ENCODE results near the gene WBP1L.
"Not testable (repeated sequence)": the region's sequence is repeated elsewhere in the genome, so short reads cannot be mapped to it uniquely, and the experiment has no call there.

Gene WBP1L

DNA sequence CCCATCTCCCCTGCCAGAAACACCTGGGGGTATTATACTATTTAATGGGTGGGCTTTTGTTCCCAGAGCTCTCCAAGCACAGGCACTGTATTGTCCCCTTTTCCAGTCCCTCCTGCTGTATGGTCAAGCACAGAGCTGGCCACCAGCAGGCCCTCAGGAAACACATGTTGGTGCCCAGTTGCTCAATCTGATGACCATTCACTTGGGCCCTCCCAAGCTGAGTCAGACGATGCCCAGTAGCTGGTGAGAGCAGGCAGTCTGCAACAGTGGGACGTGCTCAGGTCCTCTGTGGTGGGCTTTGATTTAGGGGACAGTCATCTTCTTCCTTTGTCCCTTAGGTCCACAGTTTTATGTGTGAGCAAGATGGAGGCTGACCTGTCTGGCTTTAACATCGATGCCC, 17.5 kb upstream of the WBP1L start:
- no peak for DNase-seq

DNA sequence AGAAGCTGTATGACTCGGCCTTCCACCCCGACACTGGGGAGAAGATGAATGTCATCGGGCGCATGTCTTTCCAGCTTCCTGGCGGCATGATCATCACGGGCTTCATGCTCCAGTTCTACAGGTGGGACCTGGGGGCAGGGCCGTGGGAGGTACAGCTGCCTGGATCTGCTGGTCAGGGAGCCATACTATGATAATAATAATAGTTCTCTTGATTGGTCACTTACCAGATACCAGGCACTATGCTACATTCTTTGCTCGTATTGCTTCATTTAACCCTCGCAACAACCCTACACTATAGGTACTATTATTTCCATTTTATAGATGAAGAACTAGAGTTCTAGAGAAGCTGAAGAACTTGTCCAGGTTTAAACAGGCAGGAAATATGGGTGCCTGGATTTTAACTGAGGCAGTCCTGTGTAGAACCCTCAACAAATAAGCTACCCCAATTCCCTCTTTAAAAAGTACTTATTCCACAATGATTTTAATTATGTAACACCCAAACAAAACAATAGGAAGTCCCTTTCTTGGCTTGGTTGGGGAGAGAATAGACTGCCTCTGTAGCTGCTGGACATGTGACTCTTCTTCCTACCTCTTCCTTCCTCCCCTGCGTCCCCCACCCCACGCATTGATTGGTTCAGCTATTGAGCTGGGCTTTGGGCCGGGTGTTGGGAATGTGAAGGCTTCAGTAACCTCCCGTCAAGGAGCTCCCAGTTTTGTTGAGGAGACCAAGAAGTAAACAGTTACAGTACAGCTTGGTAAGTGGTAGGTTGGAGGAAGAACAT, 16.5 kb upstream of the WBP1L start:
- DNase-seq = no peak

DNA sequence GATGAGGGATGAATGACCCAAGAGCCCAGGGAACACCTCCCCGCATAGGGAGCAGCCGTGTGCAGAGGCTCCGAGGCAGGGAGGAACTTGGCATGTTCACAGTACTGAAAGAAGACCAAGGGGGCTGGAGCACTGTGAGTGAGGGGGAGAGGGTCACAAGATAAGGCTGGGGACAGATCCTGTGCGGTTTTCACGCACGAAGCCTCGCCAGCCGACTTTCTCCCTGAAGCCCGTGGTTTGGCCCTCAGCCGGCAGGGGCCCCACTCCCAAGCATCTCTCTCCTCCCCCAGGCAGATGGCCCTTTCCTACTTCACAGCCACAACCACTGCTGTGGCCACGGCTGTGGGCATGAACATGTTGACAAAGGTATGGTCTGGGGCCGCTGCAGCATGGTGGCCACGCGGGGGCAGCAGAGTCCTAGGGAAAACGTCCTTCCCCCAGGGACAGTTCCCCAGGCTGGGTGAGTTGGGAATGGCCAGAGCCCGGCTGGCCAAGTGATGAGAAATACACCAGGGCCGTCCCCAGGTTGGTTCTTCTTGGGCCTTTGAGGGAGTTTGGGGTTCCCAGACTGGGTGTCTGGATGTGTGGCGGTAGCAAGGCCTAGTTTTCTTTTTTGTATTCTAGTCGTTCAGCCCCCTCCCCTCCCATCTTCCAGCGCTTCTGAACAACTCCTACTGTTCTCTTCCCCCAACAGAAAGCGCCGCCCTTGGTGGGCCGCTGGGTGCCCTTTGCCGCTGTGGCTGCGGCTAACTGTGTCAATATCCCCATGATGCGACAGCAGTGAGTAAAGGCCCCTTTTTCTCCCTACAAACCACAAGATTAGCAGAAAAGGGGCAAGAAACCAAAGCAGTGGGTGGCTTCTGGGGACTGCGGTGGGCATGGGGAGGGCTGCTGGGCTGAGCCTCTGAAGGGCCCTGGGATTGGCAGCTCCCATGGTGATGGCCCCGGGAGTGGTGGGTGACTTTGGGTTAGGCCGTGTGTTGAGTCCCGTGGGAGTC, 14.4 kb upstream of the WBP1L start:
- DNase-seq = peak; percentile 9

DNA sequence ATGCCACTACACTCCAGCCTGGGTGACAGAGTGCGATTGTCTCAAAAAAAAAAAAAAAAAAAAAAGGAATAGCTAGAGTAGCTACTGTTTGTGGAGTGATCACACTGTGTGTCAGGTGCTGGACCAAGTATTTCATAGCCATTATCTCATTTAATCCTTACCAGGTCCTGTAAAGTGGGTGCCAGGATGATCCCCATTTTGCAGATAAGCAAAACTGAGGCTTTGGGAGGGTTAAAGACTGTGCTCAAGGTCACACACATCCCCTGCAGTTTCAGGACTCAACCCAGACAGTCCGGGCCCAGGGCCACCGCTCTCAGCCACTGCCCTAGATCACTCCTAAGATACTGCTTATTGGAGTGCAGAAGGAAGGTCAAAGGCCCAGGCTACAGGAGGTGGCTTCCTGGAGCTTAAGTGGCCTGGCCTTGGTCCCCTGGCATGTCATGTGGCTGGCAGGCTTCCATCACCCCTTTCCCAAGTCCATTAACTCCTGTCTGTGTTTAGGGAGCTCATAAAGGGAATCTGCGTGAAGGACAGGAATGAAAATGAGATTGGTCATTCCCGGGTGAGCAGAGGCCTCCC, 12.4 kb upstream of the WBP1L start:
- DNase-seq = no peak

DNA sequence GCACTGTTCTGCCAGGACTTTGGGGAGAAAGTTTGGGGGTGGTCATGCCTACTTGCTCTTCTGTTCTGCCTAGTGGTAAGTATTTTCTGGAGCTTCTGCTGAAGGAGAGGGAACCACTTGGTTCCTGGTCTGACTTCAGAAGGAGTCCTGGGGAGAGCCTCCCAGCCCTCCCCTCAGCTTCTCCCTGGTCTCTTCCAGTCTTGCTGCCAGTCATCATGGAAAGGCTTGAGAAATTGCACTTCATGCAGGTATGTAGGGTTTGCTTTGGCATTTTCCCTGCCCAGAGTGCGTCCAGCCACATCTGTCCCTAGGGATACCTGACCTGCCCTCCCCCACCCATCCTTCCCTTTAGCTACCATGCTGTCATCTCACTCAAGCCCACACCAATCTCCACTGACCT, 11.1 kb upstream of the WBP1L start:
- DNase-seq = no peak

DNA sequence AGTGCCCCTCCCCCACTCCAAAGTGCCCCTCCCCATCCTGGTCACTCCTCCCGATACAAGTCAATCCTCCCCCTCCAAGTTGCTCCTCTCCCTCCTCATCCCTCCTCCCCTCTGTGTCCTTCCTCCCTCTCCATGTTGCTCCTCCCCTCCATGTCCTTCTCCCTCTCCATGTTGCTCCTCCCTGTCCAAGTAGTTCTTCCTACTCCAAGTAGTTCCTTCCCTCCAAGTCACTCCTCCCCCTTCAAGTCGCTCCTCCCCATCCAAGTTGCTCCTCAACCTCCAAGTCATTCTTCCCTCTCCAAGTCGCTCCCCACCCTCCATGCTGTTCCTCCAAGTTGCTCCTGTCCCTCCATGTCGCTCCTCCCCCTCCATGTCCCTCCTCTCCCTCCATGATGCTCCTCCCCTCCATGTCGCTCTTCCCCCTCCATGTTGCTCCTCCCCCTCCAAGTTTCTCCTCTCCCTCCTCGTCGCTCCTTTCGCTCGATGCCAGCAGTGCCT, 8.6 kb upstream of the WBP1L start:
- DNase-seq = no peak

DNA sequence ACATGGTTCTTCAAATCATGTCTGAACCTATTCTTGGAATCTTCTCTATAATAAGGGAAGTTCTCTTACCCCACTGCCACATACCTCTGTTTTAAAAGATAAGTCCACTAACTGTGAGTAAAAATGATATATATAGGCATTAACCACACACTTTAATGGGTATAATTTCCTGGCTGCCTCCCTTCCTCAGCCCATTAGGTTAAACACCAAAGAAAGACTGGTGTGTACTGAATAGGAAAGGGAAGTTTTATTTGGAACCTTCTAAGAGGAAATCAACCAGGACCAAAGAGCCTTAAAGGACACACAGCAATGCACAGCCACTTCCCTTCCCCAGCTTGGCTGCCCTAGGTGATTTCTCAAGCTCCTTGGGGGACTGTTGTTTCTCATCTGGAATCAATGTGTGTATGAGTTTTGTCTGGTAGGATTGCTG, 5.0 kb upstream of the WBP1L start:
- no peak for DNase-seq

DNA sequence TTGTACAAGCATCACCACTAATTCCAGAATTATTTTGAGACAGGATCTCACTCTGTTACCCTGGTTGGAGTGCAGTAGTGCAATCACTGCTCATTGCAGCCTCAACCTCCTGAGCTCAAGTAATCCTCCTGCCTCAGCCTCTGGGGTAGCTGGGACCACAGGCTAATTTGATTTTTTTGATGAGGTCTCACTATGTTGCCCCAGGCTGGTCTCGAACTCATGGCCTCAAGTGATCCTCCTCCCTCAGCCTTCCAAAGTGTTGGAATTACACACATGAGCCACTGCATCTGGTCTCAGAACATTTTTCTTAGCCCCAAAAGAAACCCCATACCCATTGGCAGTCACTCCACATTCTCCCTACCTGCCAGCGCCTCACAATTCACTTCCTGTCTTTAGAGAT, 3.5 kb upstream of the WBP1L start:
- DNase-seq = no peak

DNA sequence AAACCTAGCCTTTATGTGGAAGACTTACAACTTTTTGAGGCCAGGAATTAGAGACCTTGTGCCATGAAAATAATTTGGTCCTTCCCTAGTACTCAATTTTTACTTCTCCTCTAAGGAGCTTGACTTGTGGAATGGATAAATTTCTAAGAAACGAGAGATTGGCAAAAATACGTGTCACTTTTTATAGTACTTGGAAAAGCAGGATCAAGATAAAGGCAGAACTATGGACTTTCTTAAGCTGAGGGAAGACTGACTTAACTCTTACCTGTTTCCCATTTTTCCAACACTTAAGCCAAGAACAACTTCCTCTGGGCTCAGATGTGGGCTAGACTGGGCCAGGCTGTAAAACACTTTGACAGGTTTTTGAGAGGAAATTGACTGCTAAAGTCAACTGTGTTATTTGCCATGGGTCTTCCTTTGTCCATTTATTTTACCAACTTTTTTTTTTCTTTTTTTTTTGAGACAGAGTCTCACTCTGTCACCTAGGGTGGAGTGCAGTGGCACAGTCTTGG, 2.0 kb upstream of the WBP1L start:
- no peak for DNase-seq

DNA sequence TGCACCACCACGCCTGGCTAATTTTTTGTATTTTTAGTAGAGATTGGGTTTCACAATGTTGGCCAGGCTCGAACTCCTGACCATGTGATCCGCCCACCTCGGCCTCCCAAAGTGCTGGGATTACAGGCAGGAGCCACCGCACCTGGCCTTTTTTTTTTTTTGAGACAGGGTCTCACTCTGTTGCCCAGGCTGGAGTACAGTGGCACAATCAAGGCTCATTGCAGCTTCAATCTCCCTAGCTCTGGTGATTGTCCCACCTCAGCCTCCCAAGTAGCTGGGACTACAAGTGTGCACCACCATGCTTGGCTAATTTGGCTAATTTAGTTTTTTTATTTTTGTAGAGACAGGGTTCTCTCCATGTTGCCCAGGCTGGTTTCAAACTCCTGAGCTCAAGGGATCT, 1.4 kb upstream of the WBP1L start:
- not testable (repeated sequence) for DNase-seq

DNA sequence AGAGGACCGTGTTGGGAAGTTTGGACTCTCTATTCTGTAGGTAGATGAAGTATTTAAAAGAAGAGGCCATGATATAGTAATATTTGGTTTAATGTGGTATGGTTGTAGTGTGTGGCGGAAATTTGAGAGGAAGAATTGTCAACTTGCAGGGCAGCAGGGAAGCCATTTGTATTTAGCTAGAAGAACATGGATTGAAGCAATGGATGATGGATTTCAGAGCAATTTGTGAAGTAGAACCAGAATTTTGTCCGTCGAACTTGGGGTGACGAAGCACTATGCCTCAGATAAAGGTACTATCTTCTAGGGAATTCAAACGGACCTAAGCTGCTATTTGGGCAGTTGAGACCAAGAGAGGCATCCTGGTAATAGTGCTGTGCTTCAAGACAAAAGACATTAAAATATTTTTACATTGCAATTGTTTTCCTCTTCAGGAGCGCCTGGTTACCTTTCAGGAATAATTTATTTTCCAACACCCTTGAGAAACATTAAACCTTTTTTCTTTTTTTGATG, 615 bp upstream of the WBP1L start:
- DNase-seq = no peak

DNA sequence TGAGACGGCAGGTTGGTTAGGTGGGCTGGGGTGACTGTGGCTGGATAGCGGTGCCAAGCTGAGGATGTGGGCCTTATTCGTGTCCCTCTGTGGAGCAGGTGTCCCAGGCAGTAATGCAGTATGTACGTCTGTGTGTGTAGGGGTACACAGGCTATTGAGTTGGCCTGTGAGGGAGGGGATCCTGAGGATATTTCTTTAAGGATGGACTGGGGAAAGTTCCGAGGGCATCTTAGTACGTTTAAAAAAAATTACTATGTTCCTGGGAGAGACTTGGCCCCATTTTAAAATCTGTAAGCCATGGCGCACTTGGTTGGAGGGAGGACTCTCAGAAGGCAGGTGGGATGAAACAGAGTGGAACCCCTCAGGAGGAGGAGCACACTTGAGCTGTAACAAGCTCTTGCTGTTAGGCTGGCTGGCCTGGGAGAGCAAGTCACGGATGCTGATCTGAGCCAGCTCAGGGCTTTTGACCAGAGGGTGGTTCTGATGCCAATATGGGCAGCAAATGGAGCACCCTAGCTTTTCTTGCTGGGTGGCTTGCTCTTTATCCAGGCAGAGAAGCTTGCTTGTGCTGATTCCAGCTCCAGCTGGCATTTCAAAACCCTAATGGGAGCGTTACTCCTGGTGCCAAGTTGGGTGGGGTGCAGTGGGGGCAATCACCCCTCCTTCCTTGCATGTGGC, 765 bp downstream of the WBP1L start:
- no peak for DNase-seq

DNA sequence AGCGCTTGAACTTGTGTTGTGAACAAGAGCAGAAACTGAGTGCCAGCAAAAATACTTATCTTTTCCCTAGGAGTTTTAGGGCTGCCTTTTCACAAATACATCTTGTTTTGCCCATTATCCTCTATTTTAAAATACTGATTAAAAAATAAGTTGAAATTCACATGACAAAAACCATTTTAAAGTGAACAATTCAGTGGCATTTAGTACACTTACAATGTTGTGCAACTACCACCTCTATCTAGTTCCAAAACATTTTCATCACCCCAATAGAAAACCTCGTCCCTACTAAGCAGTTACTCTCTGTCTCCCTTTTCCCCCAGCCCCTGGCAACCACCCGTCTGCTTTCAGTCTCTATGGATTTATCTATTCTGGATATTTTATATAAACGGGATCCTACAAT, 1.4 kb downstream of the WBP1L start:
- DNase-seq = no peak

DNA sequence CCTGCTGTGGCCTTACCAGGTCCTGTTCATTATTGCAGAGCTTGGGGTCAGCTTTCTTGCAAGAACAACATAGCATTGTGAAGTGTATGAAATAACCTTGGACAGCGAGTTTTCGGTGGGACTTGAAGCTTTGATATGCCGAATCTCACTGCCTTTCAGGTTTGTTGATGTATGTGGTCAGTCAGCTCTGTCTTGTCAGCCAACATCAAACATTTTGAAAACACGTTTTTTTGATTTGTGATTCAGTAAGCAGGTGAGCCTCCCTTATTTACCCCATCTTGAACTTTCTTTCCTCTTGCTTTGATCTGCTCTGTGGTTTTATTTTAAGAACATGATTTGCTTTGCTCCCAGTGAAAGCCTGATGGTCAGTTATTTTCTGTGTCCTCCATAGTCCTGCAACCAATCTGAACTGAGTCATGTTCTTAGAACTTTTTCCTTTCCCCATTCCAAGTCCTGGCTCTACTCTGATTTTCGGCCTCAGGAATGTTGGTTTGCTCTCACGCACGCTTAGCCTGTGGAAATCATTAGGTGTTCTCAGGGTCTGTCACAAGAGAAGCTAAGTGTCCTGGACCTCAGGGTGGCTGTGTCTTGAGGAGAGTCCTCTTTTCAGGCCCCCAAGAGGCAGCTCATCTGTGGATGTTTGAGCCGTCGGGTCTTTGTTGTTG, 8.7 kb downstream of the WBP1L start:
- DNase-seq = no peak

DNA sequence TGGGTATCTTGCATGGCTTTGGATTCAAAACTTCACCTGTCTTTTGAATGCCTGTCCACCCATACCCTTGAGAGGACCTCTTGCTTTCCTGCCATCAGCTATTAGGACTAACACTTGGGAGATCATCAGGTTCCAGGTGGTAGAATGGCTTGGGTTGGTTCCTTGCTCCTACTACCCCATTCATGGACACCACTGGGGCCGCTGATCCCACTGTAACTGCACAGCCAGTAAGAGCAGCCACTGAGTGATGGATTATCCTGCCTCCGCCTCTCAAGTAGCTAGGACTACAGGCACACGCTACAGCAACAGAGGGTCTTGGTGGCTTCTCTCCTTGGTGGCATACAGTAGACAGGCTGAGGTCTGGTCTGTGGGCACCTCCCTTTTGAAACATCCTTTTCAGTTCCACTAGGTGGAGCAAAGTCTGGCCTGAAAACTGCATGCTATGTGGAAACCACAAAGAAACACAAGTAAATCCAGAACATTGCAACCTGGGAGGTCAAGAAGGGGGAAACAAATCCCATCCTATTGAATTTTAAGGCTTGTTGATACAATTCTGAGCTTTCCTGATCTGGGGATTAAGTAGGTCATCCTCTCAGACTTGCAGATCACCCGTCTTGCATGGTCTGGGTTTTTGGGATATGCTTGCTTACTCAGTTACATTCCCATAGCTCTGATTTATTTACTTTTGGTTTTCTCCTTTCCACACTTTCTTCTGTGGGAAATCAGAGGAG, 9.4 kb downstream of the WBP1L start:
- no peak for DNase-seq

DNA sequence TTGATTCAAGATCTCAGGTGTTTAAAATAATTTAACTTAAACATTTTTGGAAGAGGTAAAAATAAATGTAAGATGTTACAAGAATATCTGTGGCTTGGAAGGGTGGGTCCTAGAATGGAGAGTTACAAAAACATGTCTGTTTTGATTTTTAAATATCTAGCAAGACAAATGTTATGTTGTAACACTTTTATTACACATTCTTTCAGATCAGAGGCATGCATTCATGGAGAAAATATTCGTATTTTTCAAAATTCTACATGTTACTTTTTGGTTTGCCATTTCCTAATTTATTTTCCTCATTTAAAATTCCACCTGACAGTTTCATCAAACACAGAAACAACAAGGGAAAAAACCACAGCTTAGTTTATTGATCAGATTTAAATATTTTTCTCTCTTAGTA, 10.0 kb downstream of the WBP1L start:
- no peak for DNase-seq

DNA sequence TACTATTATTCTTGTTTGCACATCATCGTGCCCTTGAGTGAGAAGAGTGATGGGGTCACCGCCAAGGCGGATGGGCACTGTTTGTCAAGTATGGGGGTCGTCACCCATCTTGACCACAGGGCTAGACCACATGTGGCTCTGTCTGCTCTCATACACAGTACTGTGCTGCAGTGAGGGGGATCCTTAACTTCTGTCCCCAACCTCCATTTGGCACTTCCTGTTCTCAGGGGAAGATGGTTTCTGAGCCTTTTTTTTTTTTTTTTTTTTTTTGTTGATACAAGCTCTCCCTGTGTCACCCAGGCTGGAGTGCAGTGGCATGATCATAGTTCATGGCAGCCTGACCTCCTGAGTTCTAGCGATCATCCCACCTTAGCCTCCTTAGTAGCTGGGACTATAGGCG, 13.6 kb downstream of the WBP1L start:
- no peak for DNase-seq

DNA sequence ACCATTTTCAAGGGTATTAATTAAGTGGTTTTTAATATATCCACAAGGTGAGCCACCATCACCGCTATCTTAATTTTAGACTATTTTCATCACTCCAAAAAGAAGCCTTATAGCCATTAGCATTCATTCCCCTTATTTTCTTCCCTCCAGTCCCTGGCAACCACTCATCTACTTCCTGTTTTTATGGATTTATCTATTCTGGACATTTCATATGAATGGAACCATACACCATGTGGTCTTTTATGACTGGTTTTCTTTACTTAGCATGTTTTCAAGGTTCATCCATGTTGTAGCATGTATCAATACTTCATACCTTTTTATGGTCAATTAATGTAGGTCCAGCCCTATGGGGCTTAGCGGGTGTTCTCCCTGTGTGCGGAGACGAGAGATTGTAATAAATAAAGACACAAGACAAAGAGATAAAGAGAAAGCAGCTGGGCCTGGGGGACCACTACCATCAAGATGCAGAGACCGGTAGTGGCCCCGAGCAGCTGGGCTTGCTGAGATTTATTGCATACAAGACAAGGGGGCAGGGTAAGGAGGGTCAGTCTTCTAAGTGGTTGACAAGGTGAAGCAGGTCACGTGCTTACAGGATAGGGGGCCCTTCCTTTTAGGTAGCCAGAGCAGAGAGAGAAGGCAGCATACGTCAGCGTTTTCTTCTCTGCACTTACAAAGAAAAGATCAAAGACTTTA, 14.6 kb downstream of the WBP1L start:
- no peak for DNase-seq

DNA sequence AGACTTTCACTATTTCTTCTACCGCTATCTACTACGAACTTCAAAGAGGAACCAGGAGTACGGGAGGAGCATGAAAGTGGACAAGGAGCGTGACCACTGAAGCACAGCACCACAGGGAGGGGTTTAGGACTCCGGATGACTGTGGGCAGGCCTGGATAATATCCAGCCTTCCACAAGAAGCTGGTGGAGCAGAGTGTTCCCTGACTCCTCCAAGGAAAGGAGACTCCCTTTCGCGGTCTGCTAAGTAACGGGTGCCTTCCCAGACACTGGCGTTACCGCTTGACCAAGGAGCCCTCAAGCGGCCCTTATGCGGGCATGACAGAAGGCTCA, 15.2 kb downstream of the WBP1L start:
- DNase-seq = not testable (repeated sequence)

DNA sequence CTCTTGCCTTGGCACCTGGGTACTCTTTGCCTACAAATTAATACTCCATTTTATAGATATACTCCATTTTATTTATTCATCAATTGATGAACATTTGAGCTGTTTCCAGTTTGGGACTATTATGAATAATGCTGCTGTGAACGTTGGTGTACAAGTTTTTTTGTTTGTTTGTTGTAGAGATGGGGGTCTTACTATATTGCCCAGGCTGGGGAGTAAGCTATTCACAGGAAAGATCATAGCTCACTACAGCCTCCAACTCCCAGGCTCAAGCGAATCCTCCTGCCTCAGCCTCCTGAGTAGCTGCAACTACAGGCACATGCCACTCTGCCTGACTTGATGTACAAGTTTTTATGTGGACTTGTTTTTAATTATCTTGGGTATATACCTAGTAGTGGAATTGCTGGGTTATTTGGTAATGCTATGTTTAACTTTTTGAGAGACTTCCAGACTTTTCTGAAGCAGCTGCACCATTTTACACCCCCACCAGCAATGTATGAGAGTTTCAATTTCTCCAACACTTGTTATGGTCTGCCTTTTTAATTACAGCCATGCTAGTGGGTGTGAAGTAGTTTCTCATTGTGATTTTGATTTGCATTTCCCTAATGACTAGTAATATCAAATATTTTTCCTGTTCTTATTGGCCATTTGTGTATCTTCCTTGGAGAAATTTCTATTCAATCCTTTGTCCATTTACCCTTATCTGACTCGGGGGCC, 15.9 kb downstream of the WBP1L start:
- no peak for DNase-seq

All from effector CD8-positive, alpha-beta T cell (primary cell).